Neural progenitor cell (in vitro differentiated cells): ENCODE results near the gene SNRNP27.

Experiments used
- EZH2 ChIP-seq: fragments of 200-600 bp; sonication (generic); IDR thresholded peaks from 2 replicates; pipeline ENCODE4 v1.6.1; 2017; ENCODE audit warnings: antibody characterized with exemption, mild to moderate bottlenecking, moderate library complexity
- TF ChIP-seq, protein P1 (sequence below): fragments of 200-600 bp; sonication (generic); IDR thresholded peaks from 2 replicates; pipeline ENCODE4 v1.5.1; 2017; ENCODE audit warnings: antibody characterized with exemption, mild to moderate bottlenecking

- TF ChIP-seq, protein P1, sequence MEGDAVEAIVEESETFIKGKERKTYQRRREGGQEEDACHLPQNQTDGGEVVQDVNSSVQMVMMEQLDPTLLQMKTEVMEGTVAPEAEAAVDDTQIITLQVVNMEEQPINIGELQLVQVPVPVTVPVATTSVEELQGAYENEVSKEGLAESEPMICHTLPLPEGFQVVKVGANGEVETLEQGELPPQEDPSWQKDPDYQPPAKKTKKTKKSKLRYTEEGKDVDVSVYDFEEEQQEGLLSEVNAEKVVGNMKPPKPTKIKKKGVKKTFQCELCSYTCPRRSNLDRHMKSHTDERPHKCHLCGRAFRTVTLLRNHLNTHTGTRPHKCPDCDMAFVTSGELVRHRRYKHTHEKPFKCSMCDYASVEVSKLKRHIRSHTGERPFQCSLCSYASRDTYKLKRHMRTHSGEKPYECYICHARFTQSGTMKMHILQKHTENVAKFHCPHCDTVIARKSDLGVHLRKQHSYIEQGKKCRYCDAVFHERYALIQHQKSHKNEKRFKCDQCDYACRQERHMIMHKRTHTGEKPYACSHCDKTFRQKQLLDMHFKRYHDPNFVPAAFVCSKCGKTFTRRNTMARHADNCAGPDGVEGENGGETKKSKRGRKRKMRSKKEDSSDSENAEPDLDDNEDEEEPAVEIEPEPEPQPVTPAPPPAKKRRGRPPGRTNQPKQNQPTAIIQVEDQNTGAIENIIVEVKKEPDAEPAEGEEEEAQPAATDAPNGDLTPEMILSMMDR: no peak
- no peak for TF ChIP-seq EZH2
Measured at GRCh38 chr2:69916106-69916505, 22.4 kb downstream of the SNRNP27 start.
